Stromal cell of bone marrow (primary cell): ENCODE results near the gene TMEM9.

Source experiments
- DNase-seq: peaks from one replicate; pipeline ENCODE4 v3.0.0-alpha.2; 2012; ENCODE audit warnings: low read depth

The TMEM9 gene

GRCh38 chr1:201144701-201145100 is 9.6 kb downstream of the TMEM9 start:
- no peak for DNase-seq

- no peak for DNase-seq
These were observed 10.3 kb downstream of the TMEM9 start for GRCh38 chr1:201143726-201144635.

GRCh38 chr1:201142849-201143725 is 11.2 kb downstream of the TMEM9 start:
- no peak for DNase-seq

- DNase-seq: no peak
These were observed 12.0 kb downstream of the TMEM9 start for GRCh38 chr1:201142011-201142848.

- no peak for DNase-seq
These were observed 12.9 kb downstream of the TMEM9 start for GRCh38 chr1:201141418-201141817.

- DNase-seq: no peak
These were observed 13.4 kb downstream of the TMEM9 start for GRCh38 chr1:201140941-201141260.

GRCh38 chr1:201140235-201140940 is 13.9 kb downstream of the TMEM9 start:
- no peak for DNase-seq

- no peak for DNase-seq
These were observed 14.5 kb downstream of the TMEM9 start for GRCh38 chr1:201139756-201140155.

- DNase-seq: no peak
These were observed 15.0 kb downstream of the TMEM9 start for GRCh38 chr1:201139306-201139705.

GRCh38 chr1:201138311-201138840 is 15.9 kb downstream of the TMEM9 start:
- no peak for DNase-seq

- peak; percentile 95 for DNase-seq
These were observed 16.5 kb downstream of the TMEM9 start for GRCh38 chr1:201137579-201138310.

- no peak for DNase-seq
These were observed 17.3 kb downstream of the TMEM9 start for GRCh38 chr1:201137024-201137392.

- DNase-seq: no peak
These were observed 17.8 kb downstream of the TMEM9 start for GRCh38 chr1:201136355-201137023.

- DNase-seq: no peak
These were observed 19.9 kb downstream of the TMEM9 start for GRCh38 chr1:201134405-201134804.

- no peak for DNase-seq
These were observed 22.9 kb downstream of the TMEM9 start for GRCh38 chr1:201131398-201131797.

- DNase-seq: no peak
These were observed 25.3 kb downstream of the TMEM9 start for GRCh38 chr1:201128962-201129361.

GRCh38 chr1:201128476-201128875 is 25.8 kb downstream of the TMEM9 start:
- no peak for DNase-seq

GRCh38 chr1:201127755-201128455 is 26.4 kb downstream of the TMEM9 start:
- peak; percentile 19 for DNase-seq
